Uterus (tissue), 4 donors: ENCODE measurements around the gene PAPPA2. TPM values are rescaled to one million over a fixed set of nuclear protein-coding genes. Genes with fewer than 3 reads are reported as not detected.

Experiments used
- DNase-seq, 2 donors: peaks; one replicate each; pipeline ENCODE4 v3.0.0-alpha.2; 2019 to 2020
- H3K27ac ChIP-seq, 2 donors: fragments of 200-600 bp; sonication (generic); 1 replicate in 1 of 2; 2 replicates in 1 of 2; pipeline ENCODE4 v1.5.1; 2016 to 2018
- H3K27me3 ChIP-seq, 2 donors: fragments of 200-600 bp; sonication (generic); one replicate each; pipeline ENCODE4 v1.5.1; 2018 to 2019; ENCODE audit warnings: control low read depth in 1 of 2
- H3K36me3 ChIP-seq, 2 donors: fragments of 200-600 bp; sonication (generic); one replicate each; pipeline ENCODE4 v1.5.1; 2019; ENCODE audit warnings: control low read depth in 1 of 2
- H3K4me1 ChIP-seq, 2 donors: fragments of 200-600 bp; sonication (generic); one replicate each; pipeline ENCODE4 v1.5.1; 2018 to 2019; ENCODE audit warnings: control low read depth in 1 of 2
- H3K4me3 ChIP-seq, 2 donors: fragments of 200-600 bp; sonication (generic); 1 replicate in 1 of 2; 2 replicates in 1 of 2; pipeline ENCODE4 v1.5.1; 2018 to 2019; ENCODE audit warnings: mild to moderate bottlenecking in 1 of 2
- H3K9me3 ChIP-seq, 2 donors: fragments of 200-600 bp; sonication (generic); one replicate each; pipeline ENCODE4 v1.5.1; 2019; ENCODE audit warnings: control low read depth in 1 of 2
- CTCF ChIP-seq, 4 experiments: fragments of 200-600 bp in 2 of 4; fragments of 450-650 bp in 2 of 4; sonication (generic) in 2 of 4; IDR thresholded peaks; one replicate each; pipeline ENCODE4 v1.5.1; 2016 to 2019; ENCODE audit warnings: antibody characterized with exemption in 4 of 4, mild to moderate bottlenecking in 2 of 4, moderate library complexity in 1 of 4
- POLR2A ChIP-seq, 2 donors: fragments of 450-650 bp; IDR thresholded peaks; one replicate each; pipeline ENCODE4 v1.6.1; 2016; ENCODE audit warnings: antibody characterized with exemption in 2 of 2, mild to moderate bottlenecking in 1 of 2, moderate library complexity in 1 of 2
- intact Hi-C: fragments of 100-400 bp; cut with DNase I; formaldehyde crosslinking; loops from one replicate; pipeline ENCODE4 v1.15.1; 2023; ENCODE audit warnings: low total_unique reads
- total RNA-seq, 4 donors: library from RNA; depleted of rRNA in 3 of 4; stranded (reverse); fragments of >200 nt in 3 of 4; gene quantifications; one replicate each; pipeline versions ENCODE4 v1.1.0 to v1.2.4, GENCODE V29; 2014 to 2023
- donor health status: DM: yes; HTN: yes; CAD: no.

Gene PAPPA2
- total RNA-seq, 4 donors from 2014 or later, result 0.51 to 4.0 (median 0.73) TPM; not detected in 1

GRCh38 chr1:176567190-176567794 lies 104.3 kb downstream of the PAPPA2 start:
- DNase-seq, result no peak
- intact Hi-C loops, result no loop called here
- Histone ChIP-seq H3K4me3 (no peak overlapping the region), H3K9me3 (no peaks in the 10 kb centered on the region), H3K4me1 (no peaks in the 10 kb centered on the region), H3K36me3 (no peaks in the 10 kb centered on the region), H3K27ac (no peak overlapping the region), H3K27me3 (no peaks in the 10 kb centered on the region)
- TF ChIP-seq CTCF (IDR thresholded peaks at IDR 0.05) (no peak), POLR2A (IDR thresholded peaks at IDR 0.05) (no peak)

GRCh38 chr1:176568185-176568584 lies 105.2 kb downstream of the PAPPA2 start:
- intact Hi-C loops, result no loop called here
- H3K4me3 ChIP-seq, result no peak overlapping the region
- TF ChIP-seq POLR2A (IDR thresholded peaks at IDR 0.05) (no peak), CTCF (IDR thresholded peaks at IDR 0.05) (no peak)
- no peaks in the 10 kb centered on the region for H3K36me3 ChIP-seq
- H3K4me1 ChIP-seq, result no peaks in the 10 kb centered on the region
- H3K27ac ChIP-seq, result no peak overlapping the region
- H3K27me3 ChIP-seq, result no peaks in the 10 kb centered on the region
- H3K9me3 ChIP-seq, result no peaks in the 10 kb centered on the region
- DNase-seq, result no peak

- Histone ChIP-seq H3K9me3 (no peaks in the 10 kb centered on the region), H3K4me3 (no peak overlapping the region), H3K36me3 (no peaks in the 10 kb centered on the region), H3K27ac (no peak overlapping the region), H3K4me1 (peaks cover 0 to 10% of the 10 kb centered on the region in 2 donors), H3K27me3 (no peaks in the 10 kb centered on the region)
- intact Hi-C loops, result no loop called here
- no peak for DNase-seq
- no peak for TF ChIP-seq CTCF (IDR thresholded peaks at IDR 0.05)
- TF ChIP-seq POLR2A (IDR thresholded peaks at IDR 0.05), result no peak
Measured at GRCh38 chr1:176574756-176575155, 111.8 kb downstream of the PAPPA2 start.

- Histone ChIP-seq H3K36me3 (no peaks in the 10 kb centered on the region), H3K27ac (no peak overlapping the region), H3K4me1 (peaks cover 0 to 10% of the 10 kb centered on the region in 2 donors), H3K27me3 (no peaks in the 10 kb centered on the region), H3K4me3 (no peak overlapping the region), H3K9me3 (no peaks in the 10 kb centered on the region)
- TF ChIP-seq CTCF (IDR thresholded peaks at IDR 0.05) (no peak), POLR2A (IDR thresholded peaks at IDR 0.05) (no peak)
- intact Hi-C loops, result no loop called here
- DNase-seq, result no peak
Measured at GRCh38 chr1:176575991-176576390, 113.0 kb downstream of the PAPPA2 start.

GRCh38 chr1:176576670-176577069 lies 113.7 kb downstream of the PAPPA2 start:
- Histone ChIP-seq H3K9me3 (no peaks in the 10 kb centered on the region), H3K27ac (peak overlapping the region in 1 of 2 donors; percentile 0), H3K27me3 (no peaks in the 10 kb centered on the region), H3K4me1 (peaks cover 0 to 10% of the 10 kb centered on the region in 2 donors), H3K36me3 (no peaks in the 10 kb centered on the region), H3K4me3 (no peak overlapping the region)
- no peak for TF ChIP-seq POLR2A (IDR thresholded peaks at IDR 0.05)
- TF ChIP-seq CTCF (IDR thresholded peaks at IDR 0.05), result no peak
- intact Hi-C loops, result no loop called here
- no peak for DNase-seq
